CD4-positive, alpha-beta T cell (primary cell): ENCODE results near the gene PCGF3. TPM values are rescaled to one million over a fixed set of nuclear protein-coding genes. Genes with fewer than 3 reads are reported as not detected.

Source experiments
- ATAC-seq: fragments of 200-7000 bp; cut with Tn5 transposase; one replicate; pipeline ENCODE4 v1.10.0; 2022; ENCODE audit warnings: mild to moderate bottlenecking; ENCODE audit not compliant: poor library complexity
- CTCF ChIA-PET: fragments of 350-600 bp; sonication (Branson Sonifier 250); formaldehyde crosslinking; loops from one replicate; lab custom pipeline; 2021; ENCODE audit warnings: antibody characterized with exemption, inconsistent platforms; lab: Charles Lee
- POLR2A ChIA-PET: fragments of 350-600 bp; sonication (Branson Sonifier 250); formaldehyde crosslinking; loops from one replicate; lab custom pipeline; 2021; ENCODE audit warnings: antibody characterized with exemption, inconsistent platforms; lab: Charles Lee
- DNase-seq, 14 experiments: peaks; one replicate each; pipeline ENCODE4 v3.0.0-alpha.2; 2013 to 2020; ENCODE audit warnings: mixed read lengths in 2 of 14
- H3K27ac ChIP-seq, 2 donors: one replicate each; pipeline versions ENCODE4 v1.5.1 to v1.7.0; 2013; ENCODE audit warnings: low read length in 2 of 2, low read depth in 1 of 2, mild to moderate bottlenecking in 1 of 2
- H3K27me3 ChIP-seq, 2 experiments: 1 replicate in 1 of 2; 2 replicates in 1 of 2; pipeline versions ENCODE4 v1.6.1 to v1.7.0; 2013; ENCODE audit warnings: low read length in 2 of 2, control low read depth in 1 of 2, mild to moderate bottlenecking in 1 of 2, moderate library complexity in 1 of 2; ENCODE audit not compliant: insufficient read depth in 2 of 2, control insufficient read depth in 1 of 2
- H3K36me3 ChIP-seq: one replicate; pipeline ENCODE4 v1.6.1; 2013; ENCODE audit warnings: low read length, control low read depth; ENCODE audit not compliant: insufficient read depth
- H3K4me1 ChIP-seq: one replicate; pipeline ENCODE4 v1.6.1; 2013; ENCODE audit warnings: low read length, control low read depth; ENCODE audit not compliant: insufficient read depth
- H3K4me3 ChIP-seq: one replicate; pipeline ENCODE4 v1.5.1; 2013; ENCODE audit warnings: mild to moderate bottlenecking, low read length, moderate library complexity
- H3K9me3 ChIP-seq, 2 experiments: 1 replicate in 1 of 2; 2 replicates in 1 of 2; pipeline versions ENCODE4 v1.6.1 to v1.7.0; 2013; ENCODE audit warnings: low read length in 2 of 2, mild to moderate bottlenecking in 2 of 2, control low read depth in 1 of 2, moderate library complexity in 1 of 2; ENCODE audit not compliant: control insufficient read depth in 1 of 2, insufficient read depth in 1 of 2
- H3K27ac Mint-ChIP-seq: one replicate; pipeline ENCODE4 v1.8.0; 2020; ENCODE audit warnings: mixed read lengths
- H3K27me3 Mint-ChIP-seq: one replicate; pipeline ENCODE4 v1.8.0; 2021; ENCODE audit warnings: mixed read lengths
- H3K36me3 Mint-ChIP-seq: one replicate; pipeline ENCODE4 v1.8.0; 2021; ENCODE audit warnings: low read depth, mixed read lengths
- H3K4me1 Mint-ChIP-seq: one replicate; pipeline ENCODE4 v1.8.0; 2021; ENCODE audit warnings: low read depth, mixed read lengths
- H3K4me3 Mint-ChIP-seq: one replicate; pipeline ENCODE4 v1.8.0; 2020; ENCODE audit warnings: mild to moderate bottlenecking, mixed read lengths
- H3K9me3 Mint-ChIP-seq: one replicate; pipeline ENCODE4 v1.8.0; 2020; ENCODE audit warnings: mixed read lengths
- CTCF ChIP-seq: fragments of 200-600 bp; IDR thresholded peaks from one replicate; pipeline ENCODE4 v1.8.0; 2022; ENCODE audit warnings: antibody characterized with exemption, mild to moderate bottlenecking
- intact Hi-C, 2 experiments: fragments of 100-400 bp; cut with DNase I in 1 of 2; cut with micrococcal nuclease in 1 of 2; formaldehyde crosslinking; loops; one replicate each; pipeline versions ENCODE4 v1.15.1 to v1.9.0; 2023 to 2025; cut with DNase I, micrococcal nuclease
- total RNA-seq, 174 experiments: library from RNA in 2 of 174; stranded (reverse) in 2 of 174; gene quantifications; one replicate each; pipeline ENCODE4 v1.2.3 and lab custom pipeline; 2021 to 2026

Gene PCGF3
- total RNA-seq, 2 experiments from 2014 or later = 45.1 to 48.6 TPM

DNA sequence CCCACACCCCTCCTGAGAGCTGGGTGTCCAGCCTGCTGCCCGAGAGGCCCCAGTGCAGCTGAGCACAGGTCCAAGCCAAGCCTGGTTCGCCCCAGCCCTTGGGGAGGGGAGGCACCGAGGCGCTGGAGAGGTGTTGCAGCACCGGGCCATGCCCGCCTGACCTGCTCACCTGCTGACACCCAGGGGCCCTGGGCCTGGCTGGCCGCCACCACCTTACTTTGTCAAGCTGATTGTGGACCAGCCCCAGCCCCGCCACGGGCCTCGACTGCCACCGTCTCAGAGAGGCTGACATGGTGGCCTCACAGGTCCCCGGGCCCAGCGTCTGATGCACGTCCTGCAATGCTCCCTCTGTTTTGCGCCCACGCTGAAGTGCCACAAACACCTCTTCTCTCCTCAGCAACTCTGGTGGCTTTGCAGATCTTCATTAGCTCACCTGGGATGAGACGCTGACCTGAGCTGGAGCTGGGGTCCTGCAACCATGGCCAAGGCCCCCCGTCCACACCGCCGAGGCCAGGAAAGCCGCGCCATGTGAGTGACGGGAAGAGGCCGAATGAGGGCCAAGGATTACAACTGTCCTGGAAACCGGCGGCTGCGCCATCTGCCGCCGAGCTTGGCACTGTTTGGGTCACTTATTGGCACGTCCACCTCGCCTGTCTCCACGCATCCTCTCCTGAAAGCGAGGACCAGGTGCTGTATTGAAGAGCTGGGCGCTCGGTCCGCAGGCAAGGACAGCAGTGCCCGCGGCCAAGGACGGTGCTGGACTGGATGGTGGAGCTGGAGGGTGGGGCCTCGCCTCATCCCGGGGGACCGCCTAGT lies 112.7 kb downstream of the PCGF3 start:
- Mint-ChIP-seq H3K4me3 (no peak overlapping the region), H3K9me3 (no peaks in the 10 kb centered on the region), H3K27ac (no peak overlapping the region), H3K4me1 (no peaks in the 10 kb centered on the region), H3K27me3 (peaks cover 65% of the 10 kb centered on the region), H3K36me3 (no peaks in the 10 kb centered on the region)
- no peaks in the 10 kb centered on the region for H3K36me3 ChIP-seq
- intact Hi-C loops = no loop called here
- peaks cover 0 to 26% of the 10 kb centered on the region in 2 experiments for H3K9me3 ChIP-seq
- peaks cover 25 to 32% of the 10 kb centered on the region in 2 experiments for H3K27me3 ChIP-seq
- H3K4me1 ChIP-seq = no peaks in the 10 kb centered on the region
- no peak for TF ChIP-seq CTCF
- CTCF ChIA-PET = no interaction called here
- no peak overlapping the region for H3K4me3 ChIP-seq
- no peak overlapping the region for H3K27ac ChIP-seq
- POLR2A ChIA-PET = no interaction called here
- no peak for ATAC-seq
- no peak for DNase-seq

- no peak overlapping the region for H3K4me3 ChIP-seq
- Mint-ChIP-seq H3K4me1 (no peaks in the 10 kb centered on the region), H3K27ac (no peak overlapping the region), H3K9me3 (no peaks in the 10 kb centered on the region), H3K4me3 (no peak overlapping the region), H3K36me3 (no peaks in the 10 kb centered on the region), H3K27me3 (peaks cover 65% of the 10 kb centered on the region)
- no peak overlapping the region for H3K27ac ChIP-seq
- ATAC-seq (no peak), DNase-seq (no peak)
- no peaks in the 10 kb centered on the region for H3K36me3 ChIP-seq
- ChIA-PET CTCF (no interaction called here), POLR2A (no interaction called here)
- H3K27me3 ChIP-seq = peaks cover 35 to 38% of the 10 kb centered on the region in 2 experiments
- H3K4me1 ChIP-seq = peaks cover 2% of the 10 kb centered on the region
- intact Hi-C loops = no loop called here
- no peak for TF ChIP-seq CTCF
- peaks cover 0 to 39% of the 10 kb centered on the region in 2 experiments for H3K9me3 ChIP-seq
These were observed 114.0 kb downstream of the PCGF3 start for GRCh38 chr4:819401-820229.

Other genes starting within 250 kb of the PCGF3 start
- gene ZNF721, start 206.7 kb upstream of the PCGF3 start, total RNA-seq = 10 to 100 TPM; 40.4 to 44.1 TPM
- 10 to 100 TPM; 67.6 to 72.2 TPM for gene PIGG, start 206.6 kb upstream of the PCGF3 start, total RNA-seq
- gene TMEM271, start 129.5 kb upstream of the PCGF3 start, total RNA-seq = not detected
- gene PDE6B, start 80.3 kb upstream of the PCGF3 start, total RNA-seq = 10 to 100 TPM; 11.4 to 12.4 TPM
- gene ATP5ME, start 31.6 kb upstream of the PCGF3 start, total RNA-seq = 100 to 1,000 TPM; 109 to 126 TPM
- 10 to 100 TPM; 25.3 to 29.2 TPM for gene MYL5, start 31.3 kb upstream of the PCGF3 start, total RNA-seq
- gene SLC49A3, start 16.7 kb upstream of the PCGF3 start, total RNA-seq = under 1 TPM; 0.22 to 0.91 TPM
- gene CPLX1, start 120.3 kb downstream of the PCGF3 start, total RNA-seq = 1 to 10 TPM; 1.5 TPM
- gene GAK, start 226.5 kb downstream of the PCGF3 start, total RNA-seq = 100 to 1,000 TPM; 130 to 131 TPM
- gene TMEM175, start 226.6 kb downstream of the PCGF3 start, total RNA-seq = 10 to 100 TPM; 51.3 to 57.7 TPM